HFFc6 (cell line): ENCODE data around the gene CLCA2. TPM values are rescaled to one million over a fixed set of nuclear protein-coding genes. Genes with fewer than 3 reads are reported as not detected.

Source experiments
- DNase-seq: peaks from one replicate; pipeline ENCODE4 v3.0.0-alpha.2; 2018
- H3K27ac Mint-ChIP-seq: 2 replicates; pipeline ENCODE4 v1.8.0; 2020; ENCODE audit warnings: mild to moderate bottlenecking, mixed read lengths
- H3K27me3 Mint-ChIP-seq: 2 replicates; pipeline ENCODE4 v1.8.0; 2021; ENCODE audit warnings: mild to moderate bottlenecking, moderate library complexity, mixed read lengths; ENCODE audit not compliant: insufficient read depth
- H3K36me3 Mint-ChIP-seq: 2 replicates; pipeline ENCODE4 v1.8.0; 2021; ENCODE audit warnings: low read depth, mixed read lengths
- H3K4me1 Mint-ChIP-seq: 2 replicates; pipeline ENCODE4 v1.8.0; 2020; ENCODE audit warnings: low read depth, mixed read lengths
- H3K4me3 Mint-ChIP-seq: 2 replicates; pipeline ENCODE4 v1.8.0; 2020; ENCODE audit warnings: mild to moderate bottlenecking, moderate library complexity, mixed read lengths
- H3K9me3 Mint-ChIP-seq: 2 replicates; pipeline ENCODE4 v1.8.0; 2020; ENCODE audit warnings: mild to moderate bottlenecking, mixed read lengths
- CTCF ChIP-seq: fragments of 200-600 bp; sonication (generic); IDR thresholded peaks from 2 replicates; pipeline ENCODE4 v1.5.0; 2021; ENCODE audit warnings: antibody characterized with exemption, mild to moderate bottlenecking
- total RNA-seq, 6 experiments: library from RNA; stranded (reverse); fragmentation: NEBNext Ultra II Directional; extraction: Animal tissue kit (Norgen Biotek cat#: 25700); gene quantifications; 2 replicates in 1 of 6; 3 replicates in 5 of 6; pipeline ENCODE4 v1.2.3, GENCODE V29; 2021

Gene CLCA2
- total RNA-seq, 6 experiments from 2014 or later, result 0.09 to 0.50 (median 0.18) TPM

GRCh38 chr1:86441997-86442396 is 18.0 kb downstream of the CLCA2 start:
- Mint-ChIP-seq H3K9me3 (no peaks in the 10 kb centered on the region), H3K27ac (no peak overlapping the region), H3K36me3 (no peaks in the 10 kb centered on the region), H3K4me3 (no peak overlapping the region), H3K4me1 (no peaks in the 10 kb centered on the region), H3K27me3 (peaks cover 7% of the 10 kb centered on the region)
- DNase-seq, result no peak
- TF ChIP-seq CTCF, result no peak

- TF ChIP-seq CTCF, result no peak
- Mint-ChIP-seq H3K4me1 (no peaks in the 10 kb centered on the region), H3K36me3 (no peaks in the 10 kb centered on the region), H3K27ac (no peak overlapping the region), H3K4me3 (no peak overlapping the region), H3K9me3 (no peaks in the 10 kb centered on the region), H3K27me3 (peaks cover 6% of the 10 kb centered on the region)
- no peak for DNase-seq
These were observed 21.9 kb downstream of the CLCA2 start for GRCh38 chr1:86445919-86446318.

- no peak for TF ChIP-seq CTCF
- H3K4me3 Mint-ChIP-seq, result no peak overlapping the region
- no peaks in the 10 kb centered on the region for H3K4me1 Mint-ChIP-seq
- H3K9me3 Mint-ChIP-seq, result no peaks in the 10 kb centered on the region
- H3K36me3 Mint-ChIP-seq, result no peaks in the 10 kb centered on the region
- H3K27ac Mint-ChIP-seq, result no peak overlapping the region
- no peak for DNase-seq
- H3K27me3 Mint-ChIP-seq, result peaks cover 6% of the 10 kb centered on the region
These were observed 23.3 kb downstream of the CLCA2 start for GRCh38 chr1:86447198-86447790.

- H3K4me3 Mint-ChIP-seq, result no peak overlapping the region
- H3K9me3 Mint-ChIP-seq, result no peaks in the 10 kb centered on the region
- H3K36me3 Mint-ChIP-seq, result no peaks in the 10 kb centered on the region
- no peak for DNase-seq
- H3K27ac Mint-ChIP-seq, result no peak overlapping the region
- no peak for TF ChIP-seq CTCF
- peaks cover 9% of the 10 kb centered on the region for H3K27me3 Mint-ChIP-seq
- no peaks in the 10 kb centered on the region for H3K4me1 Mint-ChIP-seq
These were observed 24.7 kb downstream of the CLCA2 start for GRCh38 chr1:86448670-86449069.

GRCh38 chr1:86449103-86449502 is 25.1 kb downstream of the CLCA2 start:
- no peak overlapping the region for H3K27ac Mint-ChIP-seq
- no peaks in the 10 kb centered on the region for H3K9me3 Mint-ChIP-seq
- DNase-seq, result no peak
- no peak overlapping the region for H3K4me3 Mint-ChIP-seq
- no peak for TF ChIP-seq CTCF
- H3K36me3 Mint-ChIP-seq, result no peaks in the 10 kb centered on the region
- H3K27me3 Mint-ChIP-seq, result peaks cover 9% of the 10 kb centered on the region
- H3K4me1 Mint-ChIP-seq, result no peaks in the 10 kb centered on the region

- Mint-ChIP-seq H3K36me3 (no peaks in the 10 kb centered on the region), H3K4me3 (no peak overlapping the region), H3K27me3 (peaks cover 6% of the 10 kb centered on the region), H3K4me1 (no peaks in the 10 kb centered on the region), H3K27ac (no peak overlapping the region), H3K9me3 (no peaks in the 10 kb centered on the region)
- DNase-seq, result no peak
- no peak for TF ChIP-seq CTCF
These were observed 26.9 kb downstream of the CLCA2 start for GRCh38 chr1:86450847-86451246.
